ENCODE results near the gene PTK6. TPM values are rescaled to one million over a fixed set of nuclear protein-coding genes. Genes with fewer than 3 reads are reported as not detected.

The PTK6 gene
- total RNA-seq, 4 donors from 2014 or later, result 0.36 TPM; not detected in 3

- Histone ChIP-seq H3K27me3 (no peaks in the 10 kb centered on the region), H3K4me3 (no peak overlapping the region), H3K27ac (no peak overlapping the region), H3K4me1 (peaks cover 26 to 30% of the 10 kb centered on the region in 2 donors), H3K36me3 (no peaks in the 10 kb centered on the region), H3K9me3 (no peaks in the 10 kb centered on the region)
- DNase-seq (no peak), ATAC-seq (no peak)
- TF ChIP-seq POLR2A (IDR thresholded peaks at IDR 0.05) (no peak), CTCF (IDR thresholded peaks at IDR 0.05 in 4 of 5, conservative IDR thresholded peaks at IDR 0.05 in 1 of 5) (no peak)
- intact Hi-C loops (cut with DNase I; ENCODE audit: low total_unique reads) (no loop called here), in situ Hi-C loops (cut with MboI; ENCODE audit: low sequenced_read_pairs in 4 of 4) (no loop called here)
Measured at GRCh38 chr20:63504642-63505041, 32.5 kb downstream of the PTK6 start.

GRCh38 chr20:63503524-63503923, 33.7 kb downstream of the PTK6 start:
- no peak for ATAC-seq
- intact Hi-C loops (cut with DNase I; ENCODE audit: low total_unique reads) (no loop called here), in situ Hi-C loops (cut with MboI; ENCODE audit: low sequenced_read_pairs in 4 of 4) (no loop called here)
- H3K36me3 ChIP-seq, result no peaks in the 10 kb centered on the region
- peak in 1 of 2 donors; percentile 6 for DNase-seq
- no peak overlapping the region for H3K4me3 ChIP-seq
- H3K27ac ChIP-seq, result peak overlapping the region in 3 of 4 donors; percentile 34 to 99 (median 53)
- H3K27me3 ChIP-seq, result no peaks in the 10 kb centered on the region
- TF ChIP-seq CTCF (IDR thresholded peaks at IDR 0.05 in 4 of 5, conservative IDR thresholded peaks at IDR 0.05 in 1 of 5), result no peak
- TF ChIP-seq POLR2A (IDR thresholded peaks at IDR 0.05), result no peak
- H3K4me1 ChIP-seq, result peaks cover 20 to 29% of the 10 kb centered on the region in 2 donors
- H3K9me3 ChIP-seq, result no peaks in the 10 kb centered on the region

- TF ChIP-seq POLR2A (IDR thresholded peaks at IDR 0.05), result no peak
- TF ChIP-seq CTCF (IDR thresholded peaks at IDR 0.05 in 4 of 5, conservative IDR thresholded peaks at IDR 0.05 in 1 of 5), result no peak
- in situ Hi-C loops (cut with MboI; ENCODE audit: low sequenced_read_pairs in 4 of 4) (no loop called here), intact Hi-C loops (cut with DNase I; ENCODE audit: low total_unique reads) (no loop called here)
- H3K27ac ChIP-seq, result peak overlapping the region; percentile 94 to 100 (median 98)
- H3K9me3 ChIP-seq, result no peaks in the 10 kb centered on the region
- H3K4me1 ChIP-seq, result peaks cover 20 to 29% of the 10 kb centered on the region in 2 donors
- H3K36me3 ChIP-seq, result no peaks in the 10 kb centered on the region
- DNase-seq (no peak), ATAC-seq (no peak)
- H3K27me3 ChIP-seq, result no peaks in the 10 kb centered on the region
- no peak overlapping the region for H3K4me3 ChIP-seq
Measured at GRCh38 chr20:63502671-63503172, 34.5 kb downstream of the PTK6 start.

- Histone ChIP-seq H3K9me3 (no peaks in the 10 kb centered on the region), H3K4me3 (peak overlapping the region in 1 of 4 donors; percentile 1), H3K4me1 (peaks cover 20 to 34% of the 10 kb centered on the region in 2 donors), H3K27ac (peak overlapping the region; percentile 94 to 100 (median 98)), H3K27me3 (no peaks in the 10 kb centered on the region), H3K36me3 (no peaks in the 10 kb centered on the region)
- intact Hi-C loops (cut with DNase I; ENCODE audit: low total_unique reads), result no loop called here
- TF ChIP-seq CTCF (IDR thresholded peaks at IDR 0.05 in 4 of 5, conservative IDR thresholded peaks at IDR 0.05 in 1 of 5) (no peak), POLR2A (IDR thresholded peaks at IDR 0.05) (peak; percentile 84 to 86)
- in situ Hi-C loops (cut with MboI; ENCODE audit: low sequenced_read_pairs in 4 of 4), result no loop called here
- DNase-seq (peak; percentile 90 to 96), ATAC-seq (peak; percentile 52 to 67)
Measured at GRCh38 chr20:63501818-63502670, 35.1 kb downstream of the PTK6 start.

All from gastrocnemius medialis (tissue), 4 donors.